SK-N-SH treated with all-trans-retinoic acid at 6 μM for 48 hours (cell line): Measurements from ENCODE around the gene RAPGEF5.
"Not testable (repeated sequence)": the region's sequence is repeated elsewhere in the genome, so short reads cannot be mapped to it uniquely, and the experiment has no call there.

Experiments
- ARNTL ChIP-seq: fragments of 450-650 bp; formaldehyde crosslinking; IDR thresholded peaks from 2 replicates; pipeline ENCODE4 v1.5.0; 2020; ENCODE audit warnings: low read depth, mild to moderate bottlenecking, moderate library complexity, borderline replicate concordance
- TSHZ2 ChIP-seq: fragments of 250-450 bp; sonication (Bioruptor Pico); IDR thresholded peaks from 2 replicates; pipeline ENCODE4 v1.5.0; 2020; ENCODE audit warnings: mild to moderate bottlenecking, moderate library complexity
- ZNF565 ChIP-seq: fragments of 450-650 bp; formaldehyde crosslinking; conservative IDR thresholded peaks from 2 replicates; pipeline ENCODE4 v1.5.0; 2020; ENCODE audit warnings: low read depth, mild to moderate bottlenecking, moderate library complexity
- TF ChIP-seq, protein P1 (sequence below): fragments of 250-450 bp; sonication (Bioruptor Pico); IDR thresholded peaks from 2 replicates; pipeline ENCODE4 v1.8.0; 2021; ENCODE audit warnings: low read depth, mild to moderate bottlenecking, moderate library complexity, borderline replicate concordance

GRCh38 chr7:22080219-22080618, 276.7 kb downstream of the RAPGEF5 start:
- not testable (repeated sequence) for TF ChIP-seq ARNTL, ZNF565, TSHZ2 (CRISPR knock-in tag)
- TF ChIP-seq, protein P1, sequence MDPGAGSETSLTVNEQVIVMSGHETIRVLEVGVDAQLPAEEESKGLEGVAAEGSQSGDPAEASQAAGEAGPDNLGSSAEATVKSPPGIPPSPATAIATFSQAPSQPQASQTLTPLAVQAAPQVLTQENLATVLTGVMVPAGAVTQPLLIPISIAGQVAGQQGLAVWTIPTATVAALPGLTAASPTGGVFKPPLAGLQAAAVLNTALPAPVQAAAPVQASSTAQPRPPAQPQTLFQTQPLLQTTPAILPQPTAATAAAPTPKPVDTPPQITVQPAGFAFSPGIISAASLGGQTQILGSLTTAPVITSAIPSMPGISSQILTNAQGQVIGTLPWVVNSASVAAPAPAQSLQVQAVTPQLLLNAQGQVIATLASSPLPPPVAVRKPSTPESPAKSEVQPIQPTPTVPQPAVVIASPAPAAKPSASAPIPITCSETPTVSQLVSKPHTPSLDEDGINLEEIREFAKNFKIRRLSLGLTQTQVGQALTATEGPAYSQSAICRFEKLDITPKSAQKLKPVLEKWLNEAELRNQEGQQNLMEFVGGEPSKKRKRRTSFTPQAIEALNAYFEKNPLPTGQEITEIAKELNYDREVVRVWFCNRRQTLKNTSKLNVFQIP, result not testable (repeated sequence)
